Measurements from ENCODE around the gene SPNS2.

Gene SPNS2

GRCh38 chr17:4480929-4481898 lies 17.5 kb upstream of the SPNS2 start:
- TF ChIP-seq CTCF (IDR thresholded peaks at IDR 0.05): no peak
- TF ChIP-seq ZFX (IDR thresholded peaks at IDR 0.05; ENCODE audit: borderline replicate concordance): no peak
- no peak overlapping the region for H3K27ac ChIP-seq

- TF ChIP-seq CTCF (IDR thresholded peaks at IDR 0.05) (no peak), ZFX (IDR thresholded peaks at IDR 0.05; ENCODE audit: borderline replicate concordance) (no peak)
- no peak overlapping the region for H3K27ac ChIP-seq
Observed at GRCh38 chr17:4482338-4483011, 16.2 kb upstream of the SPNS2 start.

GRCh38 chr17:4483012-4483840 lies 15.5 kb upstream of the SPNS2 start:
- TF ChIP-seq CTCF (IDR thresholded peaks at IDR 0.05) (no peak), ZFX (IDR thresholded peaks at IDR 0.05; ENCODE audit: borderline replicate concordance) (no peak)
- no peak overlapping the region for H3K27ac ChIP-seq

- no peak overlapping the region for H3K27ac ChIP-seq
- no peak for TF ChIP-seq ZFX (IDR thresholded peaks at IDR 0.05; ENCODE audit: borderline replicate concordance)
- TF ChIP-seq CTCF (IDR thresholded peaks at IDR 0.05): no peak
Observed at GRCh38 chr17:4485676-4486646, 12.7 kb upstream of the SPNS2 start.

- H3K27ac ChIP-seq: no peak overlapping the region
- TF ChIP-seq CTCF (IDR thresholded peaks at IDR 0.05) (no peak), ZFX (IDR thresholded peaks at IDR 0.05; ENCODE audit: borderline replicate concordance) (no peak)
Observed at GRCh38 chr17:4487296-4487695, 11.4 kb upstream of the SPNS2 start.

Measured in 22Rv1 (cell line).